GM18951 (cell line): ENCODE measurements around the gene NLGN1.
"Not testable (repeated sequence)": the region's sequence is repeated elsewhere in the genome, so short reads cannot be mapped to it uniquely, and the experiment has no call there.

ENCODE experiments used
- POLR2A ChIP-seq: IDR thresholded peaks from 4 replicates; pipeline ENCODE4 v1.6.1; 2011; ENCODE audit warnings: mild to moderate bottlenecking; ENCODE audit not compliant: insufficient read length, insufficient read depth; ENCODE audit errors: extremely low read depth
- in situ Hi-C: fragments of 300-500 bp; cut with MboI; formaldehyde crosslinking; loops from one replicate; pipeline ENCODE4 v1.12.0; 2022; ENCODE audit warnings: low sequenced_read_pairs, mixed read lengths, inconsistent platforms; ENCODE audit not compliant: unreplicated experiment

Gene NLGN1

GRCh38 chr3:173403376-173403775 is 5.8 kb downstream of the NLGN1 start:
- in situ Hi-C loops, result no loop called here
- TF ChIP-seq POLR2A, result no peak

- no peak for TF ChIP-seq POLR2A
Observed at GRCh38 chr3:173404156-173404555, 6.6 kb downstream of the NLGN1 start.

DNA sequence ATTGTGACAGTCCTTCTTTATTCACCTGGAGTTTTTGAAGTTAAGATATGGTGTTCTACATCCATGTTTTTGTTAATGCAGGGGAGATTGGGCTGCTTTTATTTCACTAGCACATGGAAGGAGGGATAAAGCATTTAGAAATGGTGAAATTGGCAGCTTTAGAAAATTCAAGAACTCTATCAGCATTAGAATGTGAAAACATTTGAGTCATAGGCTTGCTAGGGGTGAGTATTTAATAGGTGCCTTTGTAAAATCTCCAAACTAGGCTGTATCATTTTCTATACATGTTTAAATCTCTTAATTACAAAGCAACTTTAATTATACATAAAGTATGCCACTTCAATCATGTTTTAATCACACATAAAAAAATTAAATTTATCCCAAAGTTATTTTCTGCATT is 12.9 kb downstream of the NLGN1 start:
- no peak for TF ChIP-seq POLR2A
- in situ Hi-C loops, result no loop called here

More at GRCh38 chr3:173404156-173404555, 6.6 kb downstream of the NLGN1 start:
- in situ Hi-C loops, result no loop called here

DNA sequence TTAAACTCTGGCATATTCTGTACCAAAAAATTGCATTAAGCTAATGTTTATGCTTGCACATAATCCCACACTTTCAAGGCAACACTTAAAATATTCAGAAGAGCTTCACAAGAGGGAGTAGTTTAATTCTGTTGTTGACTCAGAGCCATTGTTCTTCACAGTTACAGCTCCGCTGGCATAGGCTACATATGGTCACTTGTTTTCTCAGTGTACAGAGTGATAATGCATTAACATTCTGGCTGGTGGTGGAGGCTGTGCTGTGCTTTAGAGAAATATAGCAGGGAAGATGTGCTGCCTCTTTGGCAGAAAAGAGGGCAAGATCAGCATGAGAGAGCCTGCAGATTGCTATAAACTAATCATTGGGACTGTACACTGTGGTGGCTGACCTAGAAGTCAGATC is 13.3 kb downstream of the NLGN1 start:
- in situ Hi-C loops, result no loop called here
- TF ChIP-seq POLR2A, result no peak

DNA sequence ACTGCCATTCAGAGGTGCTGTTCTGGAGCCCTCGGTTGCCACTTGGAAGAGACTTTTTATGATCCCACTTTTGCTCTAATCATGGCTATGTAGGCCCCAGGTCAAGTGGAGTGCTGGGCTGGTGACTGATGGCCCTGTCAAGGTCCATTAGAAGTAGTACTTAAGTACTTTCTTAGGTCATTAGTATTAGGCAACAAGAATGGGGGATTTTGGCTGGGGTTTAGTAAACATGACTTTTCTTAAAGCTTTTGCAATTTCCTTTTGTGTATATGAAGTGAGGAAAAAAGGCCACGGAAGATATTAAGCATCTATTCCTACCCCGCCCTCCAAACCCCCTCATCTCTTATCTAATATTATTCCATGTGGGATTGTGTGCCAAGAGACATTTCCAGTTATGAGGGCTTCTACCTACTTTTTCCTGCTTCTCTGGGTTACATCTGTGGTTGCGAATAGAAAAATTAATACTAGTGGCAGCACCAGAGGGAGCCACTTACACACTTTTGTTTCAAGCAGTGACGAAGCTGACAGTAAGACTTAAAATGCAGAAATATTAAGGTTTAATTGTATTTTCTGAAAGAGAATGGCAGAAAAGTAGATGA is 13.9 kb downstream of the NLGN1 start:
- TF ChIP-seq POLR2A, result no peak
- in situ Hi-C loops, result no loop called here

DNA sequence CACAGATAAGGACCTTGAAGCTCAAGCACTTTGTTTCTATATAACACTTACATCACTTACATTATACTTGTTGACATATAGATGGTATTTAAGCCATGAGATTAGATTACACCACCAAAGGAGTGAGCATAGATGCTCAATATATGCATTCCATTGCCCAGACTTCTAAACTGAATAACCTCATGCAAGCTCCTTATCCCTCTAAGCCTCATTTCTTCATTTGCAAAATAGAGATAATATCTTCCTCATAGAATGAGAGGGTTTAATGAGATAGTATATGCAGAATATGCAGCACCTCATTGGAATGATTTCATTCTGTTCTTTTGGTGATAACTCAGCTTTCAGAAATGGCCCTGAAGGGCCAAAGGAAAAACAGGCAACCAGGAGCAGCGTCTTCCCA is 18.5 kb downstream of the NLGN1 start:
- in situ Hi-C loops, result no loop called here
- no peak for TF ChIP-seq POLR2A

GRCh38 chr3:173429076-173429475 is 31.5 kb downstream of the NLGN1 start:
- TF ChIP-seq POLR2A, result no peak
- in situ Hi-C loops, result no loop called here

DNA sequence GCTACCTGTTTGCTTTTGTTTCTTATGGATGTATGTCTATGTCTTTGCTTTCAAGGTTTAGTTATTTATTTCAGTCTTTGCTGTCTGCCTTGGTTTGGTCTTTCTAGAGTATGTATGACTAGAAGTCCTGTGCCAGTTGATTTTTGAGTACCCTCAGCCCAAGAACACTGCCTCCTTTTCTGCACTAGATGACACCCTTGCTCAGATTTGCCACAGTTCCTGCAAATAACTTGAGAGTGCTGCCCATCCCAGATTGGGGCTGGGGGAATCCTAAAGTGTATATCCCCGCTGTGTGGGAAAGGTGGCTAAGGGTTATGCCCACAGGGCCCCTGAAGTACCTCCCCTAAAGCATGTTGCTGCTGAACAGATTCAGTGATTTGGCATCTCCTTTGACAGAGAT is 32.0 kb downstream of the NLGN1 start:
- no peak for TF ChIP-seq POLR2A
- in situ Hi-C loops, result no loop called here

DNA sequence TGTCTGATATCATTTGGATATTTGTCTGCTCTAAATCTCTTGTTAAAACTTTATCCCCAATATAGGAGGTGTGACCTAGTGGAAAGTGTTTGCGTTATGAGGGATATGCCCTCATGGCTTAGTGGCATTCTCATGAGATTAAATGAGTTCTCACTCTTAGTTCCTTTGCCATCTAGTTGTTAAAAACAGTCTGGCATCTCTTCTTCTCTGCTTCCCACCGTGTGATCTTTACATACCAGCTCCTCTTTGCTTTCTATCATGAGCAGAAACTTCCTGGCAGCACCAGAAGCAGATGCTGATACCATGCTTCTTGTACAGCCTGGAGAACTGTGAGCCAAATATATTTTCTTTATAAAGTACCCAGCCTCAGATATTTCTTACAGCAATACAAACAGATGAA is 33.0 kb downstream of the NLGN1 start:
- TF ChIP-seq POLR2A, result no peak
- in situ Hi-C loops, result no loop called here

DNA sequence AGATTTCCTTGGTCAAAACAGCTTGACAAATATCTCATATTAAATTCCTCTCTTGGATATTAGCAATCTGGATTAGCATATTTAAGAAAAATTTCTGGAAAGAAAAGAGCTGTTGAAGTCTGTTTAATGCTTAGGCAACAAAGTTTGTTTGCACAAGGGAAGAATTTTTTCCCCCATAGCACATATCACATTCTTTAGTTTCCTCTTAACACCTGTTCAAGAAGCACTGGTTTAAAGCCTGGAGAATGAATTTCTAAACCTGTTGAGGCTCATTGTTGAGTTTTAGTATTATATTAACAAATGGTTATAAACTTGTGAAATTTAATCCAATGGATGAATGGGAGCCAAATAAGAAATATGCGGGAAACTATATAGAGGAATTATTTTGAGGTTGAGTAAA is 41.5 kb downstream of the NLGN1 start:
- in situ Hi-C loops, result no loop called here
- TF ChIP-seq POLR2A, result no peak

- in situ Hi-C loops, result no loop called here
- no peak for TF ChIP-seq POLR2A
Observed at GRCh38 chr3:173440514-173440913, 43.0 kb downstream of the NLGN1 start.

DNA sequence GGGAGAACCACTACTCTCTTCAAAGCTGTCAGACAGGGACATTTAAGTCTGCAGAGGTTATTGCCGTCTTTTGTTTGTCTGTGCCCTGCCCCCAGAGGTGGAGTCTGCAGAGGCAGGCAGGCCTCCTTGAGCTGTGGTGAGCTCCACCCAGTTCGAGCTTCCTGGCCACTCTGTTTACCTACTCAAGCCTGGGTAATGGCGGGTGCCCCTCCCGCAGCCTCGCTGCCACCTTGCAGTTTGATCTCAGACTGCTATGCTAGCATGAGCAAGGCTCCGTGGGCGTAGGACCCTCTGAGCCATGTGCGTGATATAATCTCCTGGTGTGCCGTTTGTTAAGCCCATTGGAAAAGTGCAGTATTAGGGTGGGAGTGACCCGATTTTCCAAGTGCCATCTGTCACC is 54.0 kb downstream of the NLGN1 start:
- in situ Hi-C loops, result not testable (repeated sequence)

DNA sequence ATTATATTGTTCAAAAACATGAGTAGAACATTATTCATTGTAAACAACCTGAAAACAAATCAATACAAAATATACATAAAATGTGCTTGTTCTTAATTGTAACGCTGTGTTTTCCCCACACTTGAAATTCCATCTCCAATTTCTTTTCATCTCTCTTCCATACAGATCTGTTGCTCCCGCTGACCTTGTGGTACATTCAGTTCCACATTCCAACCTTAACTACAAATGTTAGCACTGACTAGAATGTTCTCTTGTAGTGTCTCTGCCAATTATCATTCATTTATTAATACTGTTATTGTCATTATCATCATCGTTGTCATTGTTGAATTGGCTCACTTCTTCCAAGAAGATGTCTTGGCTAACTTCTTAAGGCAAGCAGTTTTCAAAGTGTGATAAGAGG is 65.7 kb downstream of the NLGN1 start:
- no peak for TF ChIP-seq POLR2A
- in situ Hi-C loops, result no loop called here

- in situ Hi-C loops, result no loop called here
- TF ChIP-seq POLR2A, result no peak
Observed at GRCh38 chr3:173465112-173465511, 67.6 kb downstream of the NLGN1 start.

DNA sequence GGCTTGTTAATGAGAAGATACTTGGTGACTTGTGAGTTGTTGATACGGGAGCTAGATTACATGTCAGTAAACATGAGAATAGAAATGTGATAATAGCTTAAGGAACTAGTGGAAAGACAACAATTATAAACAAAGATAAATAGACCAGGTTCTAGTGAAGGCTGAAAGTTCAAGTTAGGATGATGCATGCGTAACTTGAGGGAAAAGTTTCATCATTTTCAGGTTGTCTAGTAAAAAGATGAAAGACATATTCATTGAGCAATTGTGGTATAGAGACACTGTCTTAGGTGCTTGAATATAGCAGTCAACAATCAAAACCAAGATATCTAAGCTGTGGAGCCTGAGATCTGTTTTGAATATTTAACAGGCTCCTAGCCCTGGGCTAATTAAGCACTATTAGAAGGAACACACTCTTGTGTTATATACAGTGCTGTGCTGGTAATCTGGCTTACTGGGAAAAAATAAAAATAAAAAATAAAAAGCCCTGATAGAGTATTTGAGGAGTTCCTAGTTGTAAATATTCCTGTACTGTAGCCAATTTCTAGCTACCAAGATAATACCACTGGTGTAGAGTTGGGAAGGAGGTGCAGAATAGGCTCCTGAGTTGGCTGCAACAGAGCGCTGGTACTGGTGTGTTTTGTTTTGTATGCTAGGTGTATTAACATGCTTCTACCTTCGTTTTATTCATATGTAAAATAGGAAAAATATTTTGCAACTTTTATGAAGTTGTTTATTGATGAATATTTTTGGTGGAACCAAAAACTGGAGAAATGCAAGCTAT is 68.5 kb downstream of the NLGN1 start:
- TF ChIP-seq POLR2A, result no peak
- in situ Hi-C loops, result no loop called here

GRCh38 chr3:173467501-173467900 is 70.0 kb downstream of the NLGN1 start:
- TF ChIP-seq POLR2A, result no peak
- in situ Hi-C loops, result no loop called here
